ENCODE measurements around the gene DBH.

The DBH gene

DNA sequence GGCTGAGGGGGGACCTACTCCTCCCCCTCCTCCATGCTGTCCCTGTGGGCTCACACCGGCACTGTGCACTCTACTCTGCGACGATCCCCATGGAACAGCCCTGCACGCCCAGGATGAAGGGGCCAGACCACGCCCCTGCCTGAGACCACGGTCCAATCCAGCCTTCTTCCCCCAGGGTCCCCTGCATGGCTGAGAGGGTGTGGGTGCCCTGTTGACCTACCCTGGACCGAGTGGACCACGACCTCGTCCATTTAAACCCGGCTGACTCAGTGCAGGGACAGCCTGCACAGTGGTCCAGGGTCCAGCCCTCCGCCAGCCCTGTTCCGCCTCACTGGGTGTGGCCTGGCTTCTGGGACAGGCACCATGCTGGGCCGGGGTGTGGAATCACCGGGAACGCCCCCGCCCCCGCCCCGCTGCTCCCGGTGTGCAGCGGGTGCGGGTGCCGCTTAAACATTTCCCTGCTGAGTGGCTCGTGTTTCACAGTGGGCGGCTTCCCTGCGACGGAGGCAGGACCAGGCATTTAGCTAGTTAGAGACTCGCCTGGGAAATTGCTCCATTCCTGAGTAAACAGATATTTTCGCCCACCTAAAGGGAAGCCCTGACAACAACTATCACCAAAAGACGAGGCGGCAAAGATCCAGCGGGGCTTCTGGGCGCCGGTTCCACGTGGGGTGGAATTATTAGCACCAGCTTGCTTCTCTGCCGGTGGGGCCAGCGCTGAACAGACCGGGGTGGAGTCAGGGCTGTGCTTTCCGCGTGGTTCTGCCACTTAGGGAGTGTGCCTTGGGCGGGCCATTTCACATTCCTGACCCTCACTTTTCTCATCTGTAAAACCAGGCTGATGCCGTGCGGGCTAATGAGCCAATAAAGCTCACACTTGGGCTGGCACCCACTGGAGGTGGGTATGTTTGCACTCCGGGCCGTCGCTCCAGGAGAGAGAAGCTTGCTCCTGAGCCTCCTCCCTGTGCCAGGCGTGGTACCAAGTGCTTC lies 22.6 kb downstream of the DBH start:
- TF ChIP-seq EGR1 (IDR thresholded peaks at IDR 0.05), result peak; percentile 86
- TF ChIP-seq CREB1 (IDR thresholded peaks at IDR 0.05; ENCODE audit: low read depth), result no peak
- TF ChIP-seq, protein P1, sequence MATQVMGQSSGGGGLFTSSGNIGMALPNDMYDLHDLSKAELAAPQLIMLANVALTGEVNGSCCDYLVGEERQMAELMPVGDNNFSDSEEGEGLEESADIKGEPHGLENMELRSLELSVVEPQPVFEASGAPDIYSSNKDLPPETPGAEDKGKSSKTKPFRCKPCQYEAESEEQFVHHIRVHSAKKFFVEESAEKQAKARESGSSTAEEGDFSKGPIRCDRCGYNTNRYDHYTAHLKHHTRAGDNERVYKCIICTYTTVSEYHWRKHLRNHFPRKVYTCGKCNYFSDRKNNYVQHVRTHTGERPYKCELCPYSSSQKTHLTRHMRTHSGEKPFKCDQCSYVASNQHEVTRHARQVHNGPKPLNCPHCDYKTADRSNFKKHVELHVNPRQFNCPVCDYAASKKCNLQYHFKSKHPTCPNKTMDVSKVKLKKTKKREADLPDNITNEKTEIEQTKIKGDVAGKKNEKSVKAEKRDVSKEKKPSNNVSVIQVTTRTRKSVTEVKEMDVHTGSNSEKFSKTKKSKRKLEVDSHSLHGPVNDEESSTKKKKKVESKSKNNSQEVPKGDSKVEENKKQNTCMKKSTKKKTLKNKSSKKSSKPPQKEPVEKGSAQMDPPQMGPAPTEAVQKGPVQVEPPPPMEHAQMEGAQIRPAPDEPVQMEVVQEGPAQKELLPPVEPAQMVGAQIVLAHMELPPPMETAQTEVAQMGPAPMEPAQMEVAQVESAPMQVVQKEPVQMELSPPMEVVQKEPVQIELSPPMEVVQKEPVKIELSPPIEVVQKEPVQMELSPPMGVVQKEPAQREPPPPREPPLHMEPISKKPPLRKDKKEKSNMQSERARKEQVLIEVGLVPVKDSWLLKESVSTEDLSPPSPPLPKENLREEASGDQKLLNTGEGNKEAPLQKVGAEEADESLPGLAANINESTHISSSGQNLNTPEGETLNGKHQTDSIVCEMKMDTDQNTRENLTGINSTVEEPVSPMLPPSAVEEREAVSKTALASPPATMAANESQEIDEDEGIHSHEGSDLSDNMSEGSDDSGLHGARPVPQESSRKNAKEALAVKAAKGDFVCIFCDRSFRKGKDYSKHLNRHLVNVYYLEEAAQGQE (IDR thresholded peaks at IDR 0.05; ENCODE audit: low read depth), result no peak
- TF ChIP-seq YY1 (IDR thresholded peaks at IDR 0.05; ENCODE audit: low read depth), result no peak
- TF ChIP-seq FOXM1 (IDR thresholded peaks at IDR 0.05; ENCODE audit: borderline replicate concordance, low read depth), result no peak
- TF ChIP-seq, protein P2, sequence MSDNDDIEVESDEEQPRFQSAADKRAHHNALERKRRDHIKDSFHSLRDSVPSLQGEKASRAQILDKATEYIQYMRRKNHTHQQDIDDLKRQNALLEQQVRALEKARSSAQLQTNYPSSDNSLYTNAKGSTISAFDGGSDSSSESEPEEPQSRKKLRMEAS (IDR thresholded peaks at IDR 0.05), result peak; percentile 41; the same call in 1 of the 2 replicates
- peak; percentile 86 for TF ChIP-seq TCF12 (IDR thresholded peaks at IDR 0.05; ENCODE audit: low read depth)
- peak; percentile 49; the same call in 1 of the 2 replicates for TF ChIP-seq TEAD4 (IDR thresholded peaks at IDR 0.05)
- no peak for TF ChIP-seq TAF1 (IDR thresholded peaks at IDR 0.05; ENCODE audit: low read depth)
- TF ChIP-seq CEBPB (IDR thresholded peaks at IDR 0.05), result no peak
- no peak for TF ChIP-seq ZBTB7A (IDR thresholded peaks at IDR 0.05; ENCODE audit: low read depth)
- TF ChIP-seq NFIC (IDR thresholded peaks at IDR 0.05), result peak; percentile 74
- TF ChIP-seq, protein P3, sequence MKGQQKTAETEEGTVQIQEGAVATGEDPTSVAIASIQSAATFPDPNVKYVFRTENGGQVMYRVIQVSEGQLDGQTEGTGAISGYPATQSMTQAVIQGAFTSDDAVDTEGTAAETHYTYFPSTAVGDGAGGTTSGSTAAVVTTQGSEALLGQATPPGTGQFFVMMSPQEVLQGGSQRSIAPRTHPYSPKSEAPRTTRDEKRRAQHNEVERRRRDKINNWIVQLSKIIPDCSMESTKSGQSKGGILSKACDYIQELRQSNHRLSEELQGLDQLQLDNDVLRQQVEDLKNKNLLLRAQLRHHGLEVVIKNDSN (IDR thresholded peaks at IDR 0.05), result no peak
- TF ChIP-seq EP300 (IDR thresholded peaks at IDR 0.05; ENCODE audit: borderline replicate concordance), result peak; percentile 43; the same call in 1 of the 2 replicates
- TF ChIP-seq RAD21 (IDR thresholded peaks at IDR 0.05; ENCODE audit: low read depth), result no peak

DNA sequence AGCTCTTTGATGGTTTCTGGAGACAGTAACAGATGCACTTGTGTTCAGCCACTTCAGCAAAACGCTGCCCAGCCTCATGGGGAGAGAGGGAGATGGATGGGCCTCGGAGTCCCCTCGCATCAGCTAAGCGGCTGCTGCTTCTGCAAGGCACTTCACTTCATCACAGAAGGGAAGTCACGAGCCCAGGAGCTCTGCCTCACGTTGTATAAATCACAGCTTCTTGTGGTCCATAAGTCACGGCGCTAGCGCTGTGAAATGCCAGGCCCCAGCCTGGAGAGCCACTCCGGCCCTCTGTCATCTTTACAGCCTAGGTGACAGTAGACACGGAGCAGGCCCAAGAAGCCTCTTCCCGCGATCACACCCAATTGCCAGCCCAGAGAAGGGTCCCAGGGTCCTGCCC lies 23.4 kb downstream of the DBH start:
- TF ChIP-seq EGR1 (IDR thresholded peaks at IDR 0.05) (no peak), TAF1 (IDR thresholded peaks at IDR 0.05; ENCODE audit: low read depth) (no peak), NFIC (IDR thresholded peaks at IDR 0.05) (no peak), RAD21 (IDR thresholded peaks at IDR 0.05; ENCODE audit: low read depth) (no peak), FOXM1 (IDR thresholded peaks at IDR 0.05; ENCODE audit: borderline replicate concordance, low read depth) (no peak), TEAD4 (IDR thresholded peaks at IDR 0.05) (no peak), ZBTB7A (IDR thresholded peaks at IDR 0.05; ENCODE audit: low read depth) (no peak), YY1 (IDR thresholded peaks at IDR 0.05; ENCODE audit: low read depth) (no peak), TCF12 (IDR thresholded peaks at IDR 0.05; ENCODE audit: low read depth) (no peak)
- TF ChIP-seq, protein P2 (IDR thresholded peaks at IDR 0.05), result no peak
- TF ChIP-seq, protein P3 (IDR thresholded peaks at IDR 0.05), result no peak

DNA sequence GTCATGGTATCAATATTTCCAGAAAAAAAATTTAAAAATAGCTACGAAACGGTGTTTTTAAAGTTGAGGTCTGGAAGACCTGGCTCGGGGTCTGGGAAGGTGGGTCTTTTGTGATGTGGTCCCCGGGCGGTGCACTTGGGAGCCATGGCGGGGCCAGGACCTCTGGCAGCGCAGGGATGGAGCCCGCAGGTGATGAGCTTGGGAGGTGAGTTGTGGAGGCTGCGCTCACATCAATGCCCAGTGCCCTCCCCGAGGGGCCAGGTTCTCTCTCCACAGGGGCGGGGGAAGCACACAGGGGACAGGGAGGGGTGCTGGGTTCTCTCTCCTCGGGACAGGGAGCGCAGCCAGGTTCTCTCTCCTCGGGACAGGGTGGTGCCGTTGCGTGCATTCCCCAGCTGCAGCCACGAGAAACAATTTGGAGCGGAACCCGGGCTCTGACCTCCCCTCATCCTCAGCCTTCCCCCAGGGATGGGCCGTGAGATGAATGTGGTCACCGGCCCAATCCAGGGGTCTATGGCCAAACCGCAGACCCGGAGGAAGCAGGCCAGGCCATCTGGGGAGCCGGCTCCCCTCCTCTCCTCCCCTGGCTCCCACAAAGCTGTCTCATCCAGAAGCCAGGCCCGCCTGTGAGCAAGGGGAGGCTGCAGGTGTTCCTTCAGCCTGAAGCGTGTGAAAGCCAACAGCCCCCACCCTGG lies 25.8 kb downstream of the DBH start:
- TF ChIP-seq, protein P3 (IDR thresholded peaks at IDR 0.05), result no peak
- no peak for TF ChIP-seq TAF1 (IDR thresholded peaks at IDR 0.05; ENCODE audit: low read depth)
- no peak for TF ChIP-seq ZBTB7A (IDR thresholded peaks at IDR 0.05; ENCODE audit: low read depth)
- no peak for TF ChIP-seq YY1 (IDR thresholded peaks at IDR 0.05; ENCODE audit: low read depth)
- TF ChIP-seq TEAD4 (IDR thresholded peaks at IDR 0.05), result no peak
- no peak for TF ChIP-seq TCF12 (IDR thresholded peaks at IDR 0.05; ENCODE audit: low read depth)
- TF ChIP-seq, protein P1 (IDR thresholded peaks at IDR 0.05; ENCODE audit: low read depth), result no peak
- TF ChIP-seq CEBPB (IDR thresholded peaks at IDR 0.05), result no peak
- no peak for TF ChIP-seq RAD21 (IDR thresholded peaks at IDR 0.05; ENCODE audit: low read depth)
- TF ChIP-seq, protein P2 (IDR thresholded peaks at IDR 0.05), result no peak
- TF ChIP-seq EP300 (IDR thresholded peaks at IDR 0.05; ENCODE audit: borderline replicate concordance), result no peak

Data from Ishikawa (cell line).